Regular cardiac myocyte (primary cell): ENCODE results near the gene S100G. TPM values are rescaled to one million over a fixed set of nuclear protein-coding genes. Genes with fewer than 3 reads are reported as not detected.

Source experiments
- total RNA-seq: library from RNA; depleted of rRNA; stranded (reverse); fragments of >200 nt; gene quantifications from 2 replicates; pipeline ENCODE4 v1.2.3, GENCODE V29; 2014

Gene S100G, protein sequence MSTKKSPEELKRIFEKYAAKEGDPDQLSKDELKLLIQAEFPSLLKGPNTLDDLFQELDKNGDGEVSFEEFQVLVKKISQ
- not detected in 2 replicates for total RNA-seq

GRCh38 chrX:16649858-16650257, at the start of gene S100G:
S100G (plus strand) TSS chrX:16650158; CDS start chrX:16651007, 849 bp downstream.

Other genes starting within 250 kb of the S100G start
- 9.0 and 10.7 TPM in 2 replicates for gene CTPS2, start 62.5 kb downstream of the S100G start, total RNA-seq
- gene SYAP1, start 69.5 kb downstream of the S100G start, total RNA-seq = 41.0 and 53.8 TPM in 2 replicates
- gene TXLNG, start 136.3 kb downstream of the S100G start, total RNA-seq = 6.3 and 8.5 TPM in 2 replicates
- 61.2 and 147 TPM in 2 replicates for gene RBBP7, start 220.2 kb downstream of the S100G start, total RNA-seq